Gastroesophageal sphincter (tissue), 4 donors: ENCODE data around the gene FAHD2A. TPM values are rescaled to one million over a fixed set of nuclear protein-coding genes. Genes with fewer than 3 reads are reported as not detected.
A peak's percentile ranks its signal among the peaks of the same experiment; 100 is the strongest.
"Not testable (repeated sequence)": the region's sequence is repeated elsewhere in the genome, so short reads cannot be mapped to it uniquely, and the experiment has no call there.

Source experiments
- ATAC-seq: fragments of 150-250 bp; one replicate; pipeline ENCODE4 v1.9.1; 2016; ENCODE audit warnings: mild to moderate bottlenecking, moderate library complexity
- H3K27ac ChIP-seq, 4 donors: fragments of 200-600 bp; sonication (generic) in 3 of 4; 1 replicate in 3 of 4; 2 replicates in 1 of 4; pipeline ENCODE4 v1.5.1; 2016 to 2019
- H3K27me3 ChIP-seq: fragments of 200-600 bp; sonication (generic); one replicate; pipeline ENCODE4 v1.5.1; 2019
- H3K36me3 ChIP-seq, 2 donors: fragments of 200-600 bp; sonication (generic); one replicate each; pipeline ENCODE4 v1.5.1; 2019; ENCODE audit warnings: control low read depth in 1 of 2
- H3K4me1 ChIP-seq, 3 donors: fragments of 200-600 bp; sonication (generic); 1 replicate in 2 of 3; 2 replicates in 1 of 3; pipeline ENCODE4 v1.5.1; 2016 to 2019; ENCODE audit warnings: control low read depth in 2 of 3
- H3K4me3 ChIP-seq, 2 donors: fragments of 200-600 bp; sonication (generic); one replicate each; pipeline ENCODE4 v1.5.1; 2019; ENCODE audit warnings: mild to moderate bottlenecking in 1 of 2, moderate library complexity in 1 of 2
- H3K9me3 ChIP-seq, 3 donors: fragments of 200-600 bp; sonication (generic); one replicate each; pipeline ENCODE4 v1.5.1; 2017 to 2019; ENCODE audit warnings: control low read depth in 2 of 3
- WGBS, 2 donors: methylation state at CpG; one replicate each; pipeline ENCODE4 v1.1.5; 2018; ENCODE audit warnings: low coverage in 1 of 2; 5-methylcytosine and 5-hydroxymethylcytosine counted together
- total RNA-seq, 4 donors: library from RNA; depleted of rRNA; stranded (reverse); fragments of >200 nt; gene quantifications; one replicate each; pipeline ENCODE4 v1.1.0, GENCODE V29; 2016
- TF ChIP-seq, protein P1 (sequence below), 4 experiments: fragments of 200-600 bp in 2 of 4; fragments of 450-650 bp in 2 of 4; sonication (generic) in 1 of 4; IDR thresholded peaks; one replicate each; pipeline ENCODE4 v1.5.1; 2017 to 2019; ENCODE audit warnings: antibody characterized with exemption in 4 of 4, mild to moderate bottlenecking in 2 of 4, moderate library complexity in 2 of 4

FAHD2A gene
- total RNA-seq, 4 donors from 2014 or later: 6.5 to 29.8 (median 19.5) TPM

DNA sequence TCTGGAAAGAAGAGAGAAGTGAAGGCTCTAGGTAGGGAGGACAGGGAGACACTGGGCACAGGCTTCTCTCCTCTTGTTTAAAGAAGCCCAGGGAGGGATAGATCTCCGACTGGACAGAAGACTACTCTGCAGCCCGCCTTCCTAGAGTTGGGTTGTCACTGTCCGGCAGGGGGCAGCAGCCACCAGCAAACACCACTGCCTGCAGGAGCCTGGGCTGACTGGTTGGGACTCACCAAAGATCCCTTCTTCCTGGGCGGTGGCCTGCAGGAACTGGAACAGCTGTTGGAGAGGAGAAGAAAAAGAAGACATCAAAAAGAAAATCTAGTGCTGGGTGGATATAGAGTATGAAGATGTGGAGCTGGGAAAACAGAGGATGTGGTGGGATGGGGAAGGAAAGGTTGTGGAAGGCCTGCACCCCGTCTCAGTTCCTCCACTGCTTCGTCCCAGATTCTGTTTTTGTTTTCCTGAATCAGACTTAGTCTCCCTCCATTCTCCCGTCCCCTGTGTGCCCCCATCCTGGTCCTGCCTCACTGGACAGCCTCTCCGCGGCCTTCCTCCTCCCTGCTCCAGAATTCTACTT, 11.6 kb downstream of the FAHD2A start:
- WGBS, 2 donors: 4 to 50% methylated on average over 4 to 9 of the region's 9 CpGs
- peak; percentile 93 for ATAC-seq
- not testable (repeated sequence) for H3K9me3 ChIP-seq

GRCh38 chr2:95415138-95415537, 12.6 kb downstream of the FAHD2A start:
- WGBS, 2 donors: 63 to 76% methylated on average over 1 to 2 of the region's 3 CpGs
- not testable (repeated sequence) for H3K9me3 ChIP-seq, H3K4me3 ChIP-seq, ATAC-seq, H3K27ac ChIP-seq, H3K27me3 ChIP-seq, H3K4me1 ChIP-seq
- H3K36me3 ChIP-seq: peaks cover 0 to 32% of the 10 kb centered on the region in 2 donors

More for the DNA sequence above, 11.6 kb downstream of the FAHD2A start:
- not testable (repeated sequence) for H3K27ac ChIP-seq, H3K27me3 ChIP-seq, H3K4me3 ChIP-seq, H3K4me1 ChIP-seq
- TF ChIP-seq, protein P1, sequence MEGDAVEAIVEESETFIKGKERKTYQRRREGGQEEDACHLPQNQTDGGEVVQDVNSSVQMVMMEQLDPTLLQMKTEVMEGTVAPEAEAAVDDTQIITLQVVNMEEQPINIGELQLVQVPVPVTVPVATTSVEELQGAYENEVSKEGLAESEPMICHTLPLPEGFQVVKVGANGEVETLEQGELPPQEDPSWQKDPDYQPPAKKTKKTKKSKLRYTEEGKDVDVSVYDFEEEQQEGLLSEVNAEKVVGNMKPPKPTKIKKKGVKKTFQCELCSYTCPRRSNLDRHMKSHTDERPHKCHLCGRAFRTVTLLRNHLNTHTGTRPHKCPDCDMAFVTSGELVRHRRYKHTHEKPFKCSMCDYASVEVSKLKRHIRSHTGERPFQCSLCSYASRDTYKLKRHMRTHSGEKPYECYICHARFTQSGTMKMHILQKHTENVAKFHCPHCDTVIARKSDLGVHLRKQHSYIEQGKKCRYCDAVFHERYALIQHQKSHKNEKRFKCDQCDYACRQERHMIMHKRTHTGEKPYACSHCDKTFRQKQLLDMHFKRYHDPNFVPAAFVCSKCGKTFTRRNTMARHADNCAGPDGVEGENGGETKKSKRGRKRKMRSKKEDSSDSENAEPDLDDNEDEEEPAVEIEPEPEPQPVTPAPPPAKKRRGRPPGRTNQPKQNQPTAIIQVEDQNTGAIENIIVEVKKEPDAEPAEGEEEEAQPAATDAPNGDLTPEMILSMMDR (IDR thresholded peaks at IDR 0.05): peak; percentile 69 to 89 (median 88)
- peaks cover 0 to 38% of the 10 kb centered on the region in 2 donors for H3K36me3 ChIP-seq

DNA sequence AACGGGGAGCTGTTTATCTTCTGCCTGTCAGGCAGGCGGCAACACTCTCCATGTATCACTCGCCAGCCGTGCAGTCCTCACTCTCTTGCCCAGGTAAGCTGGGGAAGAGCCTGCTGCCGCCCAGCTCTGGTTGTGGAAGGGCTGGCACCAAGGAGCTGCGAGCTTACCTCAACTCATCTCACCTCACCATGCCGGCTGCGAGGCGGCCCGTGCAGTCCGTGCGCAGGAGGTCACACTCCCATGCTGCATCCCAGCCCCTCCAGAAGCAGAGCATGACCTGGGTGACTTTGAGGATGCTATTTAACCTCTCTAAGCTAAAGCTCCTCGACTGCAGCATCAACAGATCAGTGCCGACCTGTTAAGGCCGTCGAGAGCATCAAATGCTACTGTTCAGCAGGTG, 13.1 kb downstream of the FAHD2A start:
- H3K27me3 ChIP-seq, H3K27ac ChIP-seq, H3K4me1 ChIP-seq, H3K9me3 ChIP-seq, H3K4me3 ChIP-seq, ATAC-seq: not testable (repeated sequence)
- peaks cover 0 to 28% of the 10 kb centered on the region in 2 donors for H3K36me3 ChIP-seq
- 76 to 90% methylated on average over 5 to 7 of the region's 16 CpGs for WGBS, 2 donors

- not testable (repeated sequence) for H3K4me1 ChIP-seq, H3K27me3 ChIP-seq, H3K4me3 ChIP-seq, H3K27ac ChIP-seq, ATAC-seq, H3K36me3 ChIP-seq, H3K9me3 ChIP-seq
- WGBS, 2 donors: no CpG with 5 or more reads among the region's 30 CpGs
Observed at GRCh38 chr2:95427196-95427867, 24.8 kb downstream of the FAHD2A start.

- not testable (repeated sequence) for H3K27ac ChIP-seq, H3K4me3 ChIP-seq, H3K9me3 ChIP-seq, ATAC-seq, H3K36me3 ChIP-seq, H3K27me3 ChIP-seq
- H3K4me1 ChIP-seq: peaks cover 0 to 11% (median 3%) of the 10 kb centered on the region in 3 donors
- WGBS, 2 donors: no CpG with 5 or more reads among the region's 8 CpGs
Observed at GRCh38 chr2:95429748-95430467, 27.4 kb downstream of the FAHD2A start.

GRCh38 chr2:95433373-95433772, 30.9 kb downstream of the FAHD2A start:
- not testable (repeated sequence) for H3K4me3 ChIP-seq, H3K9me3 ChIP-seq, H3K27me3 ChIP-seq, H3K36me3 ChIP-seq
- Histone ChIP-seq H3K4me1 (peaks cover 0 to 11% (median 3%) of the 10 kb centered on the region in 3 donors), H3K27ac (peak overlapping the region in 2 of 4 donors; percentile 77 to 79)
- WGBS, 2 donors: no CpG with 5 or more reads among the region's 4 CpGs
- ATAC-seq: peak; percentile 69

DNA sequence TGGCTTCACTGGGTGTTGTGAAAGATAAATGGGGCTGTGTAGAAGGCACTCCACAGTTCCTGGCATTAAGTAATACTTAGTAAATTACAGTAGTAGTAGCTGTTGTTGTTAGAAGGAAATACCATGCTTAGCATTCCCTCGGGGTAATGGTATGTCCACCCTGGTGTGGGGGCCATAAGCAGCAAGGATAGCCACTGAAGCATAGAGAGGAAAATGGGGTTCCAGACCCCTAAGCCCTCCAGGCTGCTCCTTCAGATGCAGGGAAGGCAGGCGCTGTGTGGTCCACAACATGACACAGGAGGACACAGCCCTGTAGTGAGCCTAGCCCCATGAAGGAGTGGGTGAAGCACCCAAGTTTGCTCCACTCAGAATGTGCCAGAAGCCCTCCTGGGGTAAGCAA, 31.5 kb downstream of the FAHD2A start:
- ATAC-seq: not testable (repeated sequence)
- peaks cover 0 to 11% (median 3%) of the 10 kb centered on the region in 3 donors for H3K4me1 ChIP-seq

GRCh38 chr2:95434507-95435076, 32.1 kb downstream of the FAHD2A start:
- H3K9me3 ChIP-seq, H3K27me3 ChIP-seq, H3K4me3 ChIP-seq, H3K36me3 ChIP-seq: not testable (repeated sequence)
- whole genome bisulfite sequencing, 2 donors: no CpG with 5 or more reads among the region's 3 CpGs
- Histone ChIP-seq H3K4me1 (peaks cover 0 to 11% (median 3%) of the 10 kb centered on the region in 3 donors), H3K27ac (peak overlapping the region in 3 of 4 donors; percentile 54 to 76 (median 60))
- ATAC-seq: peak; percentile 95

More for the DNA sequence above, 31.5 kb downstream of the FAHD2A start:
- not testable (repeated sequence) for H3K4me3 ChIP-seq, H3K36me3 ChIP-seq, H3K27me3 ChIP-seq, H3K9me3 ChIP-seq
- H3K27ac ChIP-seq: peak overlapping the region; percentile 77 to 88 (median 79)
- no CpG with 5 or more reads among the region's 2 CpGs for WGBS, 2 donors

DNA sequence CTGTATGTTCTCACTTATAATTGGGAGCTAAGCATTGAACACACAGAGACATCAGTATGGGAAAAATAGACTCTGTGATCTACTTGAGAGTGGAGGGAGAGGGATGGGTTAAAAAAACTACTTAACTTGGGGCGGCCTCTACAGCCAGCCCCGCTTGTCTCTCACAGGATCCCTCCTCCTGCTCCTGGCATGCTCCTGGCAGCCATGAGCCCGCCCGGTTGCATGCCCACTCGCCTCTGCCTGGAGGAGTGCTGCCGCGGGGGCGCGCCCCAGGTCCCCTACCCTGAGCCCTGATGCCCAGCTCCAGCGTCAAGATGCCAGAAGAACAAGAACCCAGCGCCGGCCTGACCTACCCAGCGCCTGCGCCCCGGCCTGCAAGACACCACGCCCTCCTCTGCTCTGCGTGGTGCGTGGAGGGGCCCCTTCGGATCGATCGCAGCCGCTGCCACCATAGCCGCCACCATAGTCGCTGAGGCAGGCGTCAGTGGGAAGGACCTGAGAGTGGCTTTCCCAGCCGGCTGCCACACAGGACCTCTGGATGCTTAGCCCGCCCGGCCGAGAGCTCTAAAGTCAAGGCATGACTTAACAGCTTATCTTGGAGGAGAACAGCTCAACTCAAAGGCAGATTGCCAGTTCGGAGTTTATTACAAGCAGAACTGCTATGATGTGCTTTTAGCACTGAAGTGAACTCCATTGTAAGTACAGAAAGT, 32.8 kb downstream of the FAHD2A start:
- H3K4me3 ChIP-seq, H3K27ac ChIP-seq, H3K9me3 ChIP-seq, ATAC-seq, H3K27me3 ChIP-seq, H3K36me3 ChIP-seq: not testable (repeated sequence)
- no CpG with 5 or more reads among the region's 30 CpGs for WGBS, 2 donors
- peaks cover 0 to 11% (median 3%) of the 10 kb centered on the region in 3 donors for H3K4me1 ChIP-seq

- ATAC-seq, H3K27ac ChIP-seq, H3K36me3 ChIP-seq, H3K9me3 ChIP-seq, H3K4me3 ChIP-seq, H3K27me3 ChIP-seq: not testable (repeated sequence)
- WGBS, 2 donors: no CpG with 5 or more reads among the region's 5 CpGs
- H3K4me1 ChIP-seq: peaks cover 0 to 11% (median 3%) of the 10 kb centered on the region in 3 donors
Observed at GRCh38 chr2:95435872-95436209, 33.3 kb downstream of the FAHD2A start.

DNA sequence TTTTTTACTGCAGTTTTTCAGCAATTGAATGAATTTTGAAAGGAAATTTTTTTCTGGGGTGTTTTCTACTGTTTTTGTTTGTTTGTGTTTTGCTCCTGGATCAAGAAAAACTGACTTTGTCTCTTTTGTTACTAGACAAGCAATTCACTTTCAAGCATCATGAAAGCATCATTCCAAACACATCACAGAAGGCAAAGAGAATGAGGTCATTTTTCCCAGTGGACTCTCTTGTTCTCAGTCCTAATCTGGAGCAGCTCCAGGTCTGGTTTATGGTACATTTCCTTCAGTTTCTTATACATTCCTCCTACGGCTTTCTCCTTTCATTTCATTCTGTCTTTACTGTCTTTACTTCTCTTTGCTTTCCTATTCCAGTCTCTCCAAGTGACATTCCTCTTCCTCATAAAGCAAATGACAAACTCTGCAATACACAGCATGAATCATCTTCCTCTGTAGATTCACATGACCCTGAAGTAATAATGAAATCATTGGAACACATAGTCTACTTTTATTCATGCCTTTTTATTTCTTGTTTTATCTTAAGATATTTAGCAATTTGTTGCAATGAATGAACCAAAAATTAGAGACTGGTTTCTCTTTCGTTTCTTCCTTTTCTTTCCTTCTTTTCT, 40.1 kb downstream of the FAHD2A start:
- H3K36me3 ChIP-seq, H3K4me1 ChIP-seq, H3K27me3 ChIP-seq, H3K27ac ChIP-seq, H3K4me3 ChIP-seq, H3K9me3 ChIP-seq: not testable (repeated sequence)
- no CpG with 5 or more reads among the region's 2 CpGs for WGBS, 2 donors
- peak; percentile 74 for ATAC-seq
